Tibial artery (tissue), 4 donors: ENCODE results near the gene CAMTA1.
A peak's percentile ranks its signal among the peaks of the same experiment; 100 is the strongest.

Experiments
- DNase-seq, 2 donors: peaks; one replicate each; pipeline ENCODE4 v3.0.0-alpha.2; 2019
- H3K27ac ChIP-seq, 2 donors: fragments of 200-600 bp; sonication (generic) in 1 of 2; 1 replicate in 1 of 2; 2 replicates in 1 of 2; pipeline ENCODE4 v1.5.1; 2018 to 2019; ENCODE audit warnings: mild to moderate bottlenecking in 1 of 2
- H3K27me3 ChIP-seq, 2 donors: fragments of 200-600 bp; sonication (generic) in 1 of 2; one replicate each; pipeline versions ENCODE4 v1.5.1 to v1.6.0; 2016 to 2019
- H3K36me3 ChIP-seq, 3 donors: fragments of 200-600 bp; sonication (generic) in 2 of 3; one replicate each; pipeline ENCODE4 v1.5.1; 2016 to 2019; ENCODE audit warnings: mild to moderate bottlenecking in 2 of 3
- H3K4me1 ChIP-seq, 4 donors: fragments of 200-600 bp; sonication (generic) in 2 of 4; 1 replicate in 3 of 4; 2 replicates in 1 of 4; pipeline ENCODE4 v1.5.1; 2016 to 2019
- H3K4me3 ChIP-seq, 2 donors: fragments of 200-600 bp; sonication (generic) in 1 of 2; 1 replicate in 1 of 2; 2 replicates in 1 of 2; pipeline ENCODE4 v1.5.1; 2018 to 2019; ENCODE audit warnings: mild to moderate bottlenecking in 2 of 2
- H3K9me3 ChIP-seq, 3 donors: fragments of 200-600 bp; sonication (generic) in 1 of 3; one replicate each; pipeline ENCODE4 v1.5.1; 2016 to 2019
- CTCF ChIP-seq, 2 experiments: fragments of 200-600 bp in 1 of 2; fragments of 450-650 bp in 1 of 2; IDR thresholded peaks; one replicate each; pipeline ENCODE4 v1.5.1; 2017 to 2019; ENCODE audit warnings: antibody characterized with exemption in 2 of 2, mild to moderate bottlenecking in 1 of 2, moderate library complexity in 1 of 2
- intact Hi-C: fragments of 100-400 bp; cut with DNase I; formaldehyde crosslinking; loops from one replicate; pipeline ENCODE4 v1.15.0; 2023; ENCODE audit warnings: low total_unique reads

The CAMTA1 gene

GRCh38 chr1:7747605-7748004, 962.4 kb downstream of the CAMTA1 start:
- no peak for TF ChIP-seq CTCF (IDR thresholded peaks at IDR 0.05)
- intact Hi-C loops, result loop anchor here (2.0 kb wide), 1 partner anchor 79 kb away; no protein-coding TSS in a partner anchor
- no peak overlapping the region for H3K4me3 ChIP-seq
- no peak overlapping the region for H3K27ac ChIP-seq
- DNase-seq, result no peak
- H3K9me3 ChIP-seq, result no peaks in the 10 kb centered on the region
- peaks cover 0 to 7% (median 4%) of the 10 kb centered on the region in 3 donors for H3K36me3 ChIP-seq
- H3K4me1 ChIP-seq, result no peaks in the 10 kb centered on the region
- H3K27me3 ChIP-seq, result no peaks in the 10 kb centered on the region

DNA sequence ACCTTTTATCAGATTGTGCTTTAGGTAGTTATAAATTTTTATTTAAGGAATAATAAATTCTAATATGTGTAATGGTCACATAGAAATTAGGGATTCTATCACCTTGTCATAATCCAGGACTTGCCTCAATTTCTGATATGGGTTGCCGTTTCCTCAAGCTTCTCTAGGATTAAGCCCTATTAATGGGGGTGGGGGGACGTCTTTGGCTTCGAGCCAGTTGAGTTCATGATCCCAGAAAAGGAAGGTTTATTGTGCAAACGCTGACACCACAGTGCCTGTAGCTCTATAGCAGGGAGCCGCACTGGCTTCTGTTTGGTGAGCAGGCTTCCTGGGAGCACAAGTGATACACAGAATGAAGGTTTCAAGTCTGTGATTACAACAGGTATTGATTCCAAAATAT, 963.9 kb downstream of the CAMTA1 start:
- DNase-seq, result no peak
- no peak for TF ChIP-seq CTCF (IDR thresholded peaks at IDR 0.05)
- H3K27ac ChIP-seq, result no peak overlapping the region
- no peaks in the 10 kb centered on the region for H3K27me3 ChIP-seq
- H3K4me1 ChIP-seq, result peaks cover 0 to 2% (median 0%) of the 10 kb centered on the region in 4 donors
- intact Hi-C loops, result loop anchor here (2.0 kb wide), 1 partner anchor 80 kb away; no protein-coding TSS in a partner anchor
- H3K9me3 ChIP-seq, result no peaks in the 10 kb centered on the region
- peaks cover 0 to 7% (median 4%) of the 10 kb centered on the region in 3 donors for H3K36me3 ChIP-seq
- no peak overlapping the region for H3K4me3 ChIP-seq

DNA sequence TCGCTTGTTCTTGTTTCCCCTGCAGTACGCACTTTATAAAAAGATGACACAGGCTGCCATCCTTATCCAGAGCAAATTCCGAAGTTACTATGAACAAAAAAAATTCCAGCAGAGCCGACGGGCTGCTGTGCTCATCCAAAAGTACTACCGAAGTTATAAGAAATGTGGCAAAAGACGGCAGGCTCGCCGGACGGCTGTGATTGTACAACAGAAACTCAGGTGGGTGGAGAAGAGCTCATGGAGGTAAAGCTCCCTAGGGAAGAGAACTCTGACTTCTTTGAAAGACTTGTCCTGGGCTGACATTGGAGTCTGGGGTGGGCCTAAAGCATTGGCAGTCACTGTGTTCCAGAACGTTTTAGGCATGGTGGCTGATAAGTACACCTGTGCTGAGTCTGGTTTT, 965.9 kb downstream of the CAMTA1 start:
- peaks cover 0 to 2% (median 0%) of the 10 kb centered on the region in 4 donors for H3K4me1 ChIP-seq
- H3K27ac ChIP-seq, result no peak overlapping the region
- H3K4me3 ChIP-seq, result no peak overlapping the region
- peaks cover 0 to 7% (median 0%) of the 10 kb centered on the region in 3 donors for H3K36me3 ChIP-seq
- intact Hi-C loops, result no loop called here
- no peak for TF ChIP-seq CTCF (IDR thresholded peaks at IDR 0.05)
- DNase-seq, result no peak
- H3K9me3 ChIP-seq, result no peaks in the 10 kb centered on the region
- no peaks in the 10 kb centered on the region for H3K27me3 ChIP-seq

DNA sequence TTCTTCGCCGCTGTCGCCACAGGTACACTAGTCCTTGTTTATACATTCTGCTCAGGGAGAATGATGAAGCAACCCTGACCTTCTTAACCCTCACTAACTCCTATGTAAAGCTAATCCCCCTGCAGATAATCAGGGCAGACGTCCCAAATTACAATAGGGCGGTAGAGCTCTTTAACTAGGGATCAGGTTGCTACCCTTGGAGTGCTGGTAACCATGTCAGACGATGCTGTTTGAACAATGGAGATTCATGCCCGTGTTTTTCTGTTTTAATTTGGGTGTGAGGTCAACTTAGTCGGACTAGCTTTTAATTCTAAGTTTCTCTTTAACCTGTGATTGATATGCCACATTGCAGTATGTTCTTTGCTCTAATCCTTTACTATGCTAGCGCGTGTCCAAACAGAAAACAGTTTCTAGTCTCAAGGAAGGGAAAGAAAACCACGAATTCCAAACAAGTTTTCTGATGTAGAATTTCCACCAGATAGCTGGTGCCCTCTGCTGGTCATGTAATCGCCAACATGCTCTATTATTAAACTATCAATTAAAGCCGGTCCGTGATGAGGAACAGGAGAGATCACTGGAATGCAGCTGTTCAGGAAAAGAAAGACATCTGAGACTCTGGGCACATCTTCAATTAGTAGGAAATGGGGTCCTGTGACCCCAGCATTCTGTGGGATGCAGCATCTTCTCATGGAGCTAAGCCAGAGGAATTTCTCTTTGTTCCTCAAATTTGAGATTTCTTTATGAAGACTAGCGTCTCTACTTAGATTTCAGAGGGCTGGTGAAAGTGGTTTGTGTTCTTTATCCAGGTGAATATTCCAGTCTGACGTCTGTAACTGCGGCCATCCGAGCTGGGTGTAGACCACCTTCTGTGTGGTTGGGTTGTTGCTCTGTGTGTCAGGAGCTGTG, 967.5 kb downstream of the CAMTA1 start:
- Histone ChIP-seq H3K36me3 (peaks cover 0 to 6% (median 0%) of the 10 kb centered on the region in 3 donors), H3K27me3 (no peaks in the 10 kb centered on the region), H3K9me3 (no peaks in the 10 kb centered on the region), H3K27ac (no peak overlapping the region), H3K4me3 (peak overlapping the region; percentile 17 to 45), H3K4me1 (peaks cover 0 to 2% (median 0%) of the 10 kb centered on the region in 4 donors)
- peak; percentile 78 to 86 for TF ChIP-seq CTCF (IDR thresholded peaks at IDR 0.05)
- intact Hi-C loops, result loop anchor here (1.0 kb wide), 1 partner anchor 82 kb away; no protein-coding TSS in a partner anchor
- peak in 1 of 2 donors; percentile 69 for DNase-seq

DNA sequence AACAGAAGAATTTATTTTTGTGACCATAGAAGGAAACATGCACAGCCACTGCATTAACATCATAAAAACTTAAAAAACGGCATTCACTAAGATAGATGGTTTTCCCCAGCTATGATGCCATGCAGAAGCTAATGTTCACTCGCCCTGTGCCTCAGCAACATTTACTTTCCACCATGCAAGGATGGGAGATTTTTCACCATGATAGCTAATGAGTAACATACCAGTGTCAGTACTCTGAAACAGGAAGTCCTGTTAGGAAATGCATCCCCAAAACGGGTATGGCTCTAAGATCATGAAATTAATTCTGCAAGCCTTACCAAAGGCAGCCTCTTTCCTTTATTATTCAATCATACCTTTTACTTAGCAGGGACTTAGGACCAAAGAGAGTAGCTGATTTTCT, 968.4 kb downstream of the CAMTA1 start:
- H3K9me3 ChIP-seq, result no peaks in the 10 kb centered on the region
- no peak for DNase-seq
- TF ChIP-seq CTCF (IDR thresholded peaks at IDR 0.05), result no peak

More for the DNA sequence above, 968.4 kb downstream of the CAMTA1 start:
- Histone ChIP-seq H3K4me1 (peaks cover 0 to 2% (median 0%) of the 10 kb centered on the region in 4 donors), H3K4me3 (no peak overlapping the region), H3K27ac (no peak overlapping the region), H3K27me3 (no peaks in the 10 kb centered on the region), H3K36me3 (no peaks in the 10 kb centered on the region)
- intact Hi-C loops, result loop anchor here (2.0 kb wide), 1 partner anchor 89 kb away; no protein-coding TSS in a partner anchor
